Uterus (tissue), 4 donors: Measurements from ENCODE around the gene TMEM123. TPM values are rescaled to one million over a fixed set of nuclear protein-coding genes. Genes with fewer than 3 reads are reported as not detected.

Experiments
- DNase-seq, 2 donors: peaks; one replicate each; pipeline ENCODE4 v3.0.0-alpha.2; 2019 to 2020
- H3K27ac ChIP-seq, 2 donors: fragments of 200-600 bp; sonication (generic); 1 replicate in 1 of 2; 2 replicates in 1 of 2; pipeline ENCODE4 v1.5.1; 2016 to 2018
- H3K27me3 ChIP-seq, 2 donors: fragments of 200-600 bp; sonication (generic); one replicate each; pipeline ENCODE4 v1.5.1; 2018 to 2019; ENCODE audit warnings: control low read depth in 1 of 2
- H3K36me3 ChIP-seq, 2 donors: fragments of 200-600 bp; sonication (generic); one replicate each; pipeline ENCODE4 v1.5.1; 2019; ENCODE audit warnings: control low read depth in 1 of 2
- H3K4me1 ChIP-seq, 2 donors: fragments of 200-600 bp; sonication (generic); one replicate each; pipeline ENCODE4 v1.5.1; 2018 to 2019; ENCODE audit warnings: control low read depth in 1 of 2
- H3K4me3 ChIP-seq, 2 donors: fragments of 200-600 bp; sonication (generic); 1 replicate in 1 of 2; 2 replicates in 1 of 2; pipeline ENCODE4 v1.5.1; 2018 to 2019; ENCODE audit warnings: mild to moderate bottlenecking in 1 of 2
- H3K9me3 ChIP-seq, 2 donors: fragments of 200-600 bp; sonication (generic); one replicate each; pipeline ENCODE4 v1.5.1; 2019; ENCODE audit warnings: control low read depth in 1 of 2
- POLR2A ChIP-seq, 2 donors: fragments of 450-650 bp; IDR thresholded peaks; one replicate each; pipeline ENCODE4 v1.6.1; 2016; ENCODE audit warnings: antibody characterized with exemption in 2 of 2, mild to moderate bottlenecking in 1 of 2, moderate library complexity in 1 of 2
- intact Hi-C: fragments of 100-400 bp; cut with DNase I; formaldehyde crosslinking; loops from one replicate; pipeline ENCODE4 v1.15.1; 2023; ENCODE audit warnings: low total_unique reads
- total RNA-seq, 4 donors: library from RNA; depleted of rRNA in 3 of 4; stranded (reverse); fragments of >200 nt in 3 of 4; gene quantifications; one replicate each; pipeline versions ENCODE4 v1.1.0 to v1.2.4, GENCODE V29; 2014 to 2023
- TF ChIP-seq, protein P1 (sequence below), 4 experiments: fragments of 200-600 bp in 2 of 4; fragments of 450-650 bp in 2 of 4; sonication (generic) in 2 of 4; IDR thresholded peaks; one replicate each; pipeline ENCODE4 v1.5.1; 2016 to 2019; ENCODE audit warnings: antibody characterized with exemption in 4 of 4, mild to moderate bottlenecking in 2 of 4, moderate library complexity in 1 of 4
- donor health status: DM: yes; HTN: yes; CAD: no.

TMEM123 gene
- total RNA-seq, 4 donors from 2014 or later = 187 to 522 (median 260) TPM

DNA sequence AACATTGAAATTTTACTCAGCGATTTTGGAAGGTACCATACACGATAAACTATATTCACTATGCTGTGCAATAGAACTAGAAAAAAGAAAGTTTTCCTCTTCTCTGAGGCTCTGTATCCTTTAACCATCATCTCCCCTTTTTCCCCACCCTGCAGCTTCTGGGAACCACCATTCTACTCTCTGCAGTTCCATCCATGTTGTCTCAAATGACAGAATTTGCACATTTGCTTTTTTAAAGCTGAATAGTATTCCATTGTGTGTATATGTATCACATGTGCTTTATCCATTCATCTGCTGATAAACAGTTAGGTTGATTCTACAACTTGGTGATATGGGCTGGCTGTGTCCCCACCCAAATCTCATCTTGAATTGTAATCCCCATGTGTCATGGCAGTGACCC lies 21.2 kb downstream of the TMEM123 start:
- no peak for TF ChIP-seq POLR2A (IDR thresholded peaks at IDR 0.05)
- TF ChIP-seq, protein P1, sequence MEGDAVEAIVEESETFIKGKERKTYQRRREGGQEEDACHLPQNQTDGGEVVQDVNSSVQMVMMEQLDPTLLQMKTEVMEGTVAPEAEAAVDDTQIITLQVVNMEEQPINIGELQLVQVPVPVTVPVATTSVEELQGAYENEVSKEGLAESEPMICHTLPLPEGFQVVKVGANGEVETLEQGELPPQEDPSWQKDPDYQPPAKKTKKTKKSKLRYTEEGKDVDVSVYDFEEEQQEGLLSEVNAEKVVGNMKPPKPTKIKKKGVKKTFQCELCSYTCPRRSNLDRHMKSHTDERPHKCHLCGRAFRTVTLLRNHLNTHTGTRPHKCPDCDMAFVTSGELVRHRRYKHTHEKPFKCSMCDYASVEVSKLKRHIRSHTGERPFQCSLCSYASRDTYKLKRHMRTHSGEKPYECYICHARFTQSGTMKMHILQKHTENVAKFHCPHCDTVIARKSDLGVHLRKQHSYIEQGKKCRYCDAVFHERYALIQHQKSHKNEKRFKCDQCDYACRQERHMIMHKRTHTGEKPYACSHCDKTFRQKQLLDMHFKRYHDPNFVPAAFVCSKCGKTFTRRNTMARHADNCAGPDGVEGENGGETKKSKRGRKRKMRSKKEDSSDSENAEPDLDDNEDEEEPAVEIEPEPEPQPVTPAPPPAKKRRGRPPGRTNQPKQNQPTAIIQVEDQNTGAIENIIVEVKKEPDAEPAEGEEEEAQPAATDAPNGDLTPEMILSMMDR (IDR thresholded peaks at IDR 0.05) = no peak
- intact Hi-C loops = no loop called here
- Histone ChIP-seq H3K27ac (peak overlapping the region in 1 of 2 donors; percentile 58), H3K4me3 (no peak overlapping the region), H3K27me3 (no peaks in the 10 kb centered on the region), H3K36me3 (no peaks in the 10 kb centered on the region), H3K4me1 (peaks cover 0 to 4% of the 10 kb centered on the region in 2 donors), H3K9me3 (no peaks in the 10 kb centered on the region)
- DNase-seq = no peak

DNA sequence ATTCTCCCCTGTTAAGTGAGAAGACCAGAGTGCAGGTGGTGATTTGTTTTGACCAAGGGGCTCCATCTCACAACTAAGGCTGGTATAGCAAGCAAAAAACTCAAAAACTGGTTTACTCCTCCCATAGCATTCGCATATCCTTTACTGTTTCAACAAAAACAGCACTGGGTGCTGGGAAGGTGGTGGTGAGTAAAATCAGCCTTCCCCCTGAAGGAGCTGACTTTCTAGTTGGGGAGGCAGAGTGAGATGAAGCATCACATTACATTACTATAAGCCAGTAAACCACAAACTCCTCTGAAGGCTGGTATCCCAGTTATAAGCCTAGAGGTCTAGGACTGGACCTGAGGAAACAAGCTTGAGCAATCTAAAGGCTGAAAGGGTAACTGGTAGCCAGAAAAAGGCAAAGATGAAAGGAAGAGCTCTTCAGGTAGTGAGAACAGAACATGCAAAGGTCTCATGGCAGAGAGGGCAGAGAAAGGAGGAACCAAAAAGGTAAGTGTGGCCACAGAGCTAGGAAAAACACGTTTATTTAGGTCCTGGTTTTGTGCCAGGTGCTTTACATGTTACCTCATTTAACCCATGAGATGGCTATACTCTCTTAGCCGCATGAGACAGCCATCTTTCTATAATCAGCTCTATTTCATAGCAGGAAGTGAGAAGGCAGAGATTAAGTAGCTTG lies 22.3 kb downstream of the TMEM123 start:
- no peak for DNase-seq
- no peak for TF ChIP-seq POLR2A (IDR thresholded peaks at IDR 0.05)
- TF ChIP-seq, protein P1 (IDR thresholded peaks at IDR 0.05) = no peak
- Histone ChIP-seq H3K27ac (peak overlapping the region; percentile 1 to 58), H3K4me3 (no peak overlapping the region), H3K9me3 (no peaks in the 10 kb centered on the region), H3K27me3 (no peaks in the 10 kb centered on the region), H3K36me3 (no peaks in the 10 kb centered on the region), H3K4me1 (peaks cover 0 to 4% of the 10 kb centered on the region in 2 donors)
- intact Hi-C loops = no loop called here

DNA sequence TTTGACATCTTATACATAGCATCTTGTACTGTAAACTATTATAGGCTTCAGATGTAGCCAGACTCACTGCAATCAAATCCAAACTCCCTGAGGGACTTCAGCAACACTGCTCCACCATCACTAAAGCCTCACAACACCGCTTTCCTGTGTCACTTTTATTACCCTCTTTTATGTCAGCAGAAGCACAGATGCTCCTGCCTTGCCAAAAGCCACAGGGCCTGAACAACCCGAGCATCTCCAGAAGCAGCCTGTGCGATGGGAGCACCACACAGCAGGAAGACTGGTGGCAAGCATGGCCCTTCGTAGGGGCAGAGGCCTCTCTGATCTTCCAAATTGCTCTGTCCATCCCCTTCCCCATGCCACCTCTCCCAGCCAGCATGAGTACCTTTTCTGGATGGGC lies 22.9 kb downstream of the TMEM123 start:
- peak overlapping the region in 1 of 2 donors; percentile 58 for H3K27ac ChIP-seq
- no peaks in the 10 kb centered on the region for H3K9me3 ChIP-seq
- H3K4me1 ChIP-seq = peaks cover 0 to 4% of the 10 kb centered on the region in 2 donors
- H3K27me3 ChIP-seq = no peaks in the 10 kb centered on the region
- H3K36me3 ChIP-seq = no peaks in the 10 kb centered on the region
- intact Hi-C loops = no loop called here
- TF ChIP-seq, protein P1 (IDR thresholded peaks at IDR 0.05) = no peak
- TF ChIP-seq POLR2A (IDR thresholded peaks at IDR 0.05) = no peak
- DNase-seq = no peak
- H3K4me3 ChIP-seq = no peak overlapping the region

DNA sequence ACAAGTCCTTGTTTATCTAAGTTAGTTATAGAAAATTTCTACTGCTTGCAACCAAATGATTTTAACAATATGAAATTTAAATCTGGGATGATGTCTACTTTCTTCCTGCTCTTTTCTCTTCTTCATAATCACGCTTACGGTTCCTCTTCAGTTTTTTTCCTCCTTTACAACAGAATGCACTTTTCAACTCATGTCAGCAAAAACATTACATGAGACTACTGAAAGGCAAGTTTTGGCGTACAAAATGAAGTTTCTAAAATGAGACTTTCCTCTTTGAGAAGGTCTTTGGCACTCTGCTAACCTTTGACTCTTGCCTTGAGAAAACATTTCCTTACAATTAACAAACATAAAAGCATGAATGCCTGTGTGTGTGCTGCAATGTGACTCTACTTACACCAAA lies 23.3 kb downstream of the TMEM123 start:
- no peak for TF ChIP-seq POLR2A (IDR thresholded peaks at IDR 0.05)
- TF ChIP-seq, protein P1 (IDR thresholded peaks at IDR 0.05) = no peak
- Histone ChIP-seq H3K4me1 (peaks cover 0 to 4% of the 10 kb centered on the region in 2 donors), H3K27ac (no peak overlapping the region), H3K36me3 (no peaks in the 10 kb centered on the region), H3K9me3 (no peaks in the 10 kb centered on the region), H3K27me3 (no peaks in the 10 kb centered on the region), H3K4me3 (no peak overlapping the region)
- intact Hi-C loops = no loop called here
- no peak for DNase-seq

DNA sequence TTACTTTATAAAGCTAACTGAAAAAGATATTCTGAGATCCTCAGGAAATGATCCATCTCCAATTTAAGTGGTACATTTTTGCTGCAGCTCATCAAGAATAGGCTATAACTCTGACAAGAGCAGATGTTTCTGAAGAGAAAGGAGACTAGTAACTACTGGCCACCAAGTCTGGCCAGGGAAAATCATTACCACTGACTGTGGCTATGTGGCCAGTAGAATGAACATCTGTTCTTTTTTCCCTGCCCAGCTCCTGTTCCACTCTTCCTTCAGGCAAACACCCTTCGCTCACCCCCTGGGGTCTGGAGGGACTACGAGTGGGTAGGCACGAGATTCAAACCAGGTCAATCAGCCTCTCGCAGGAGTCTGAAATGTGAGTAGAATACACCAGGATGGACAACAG lies 23.9 kb downstream of the TMEM123 start:
- DNase-seq = no peak
- Histone ChIP-seq H3K27ac (no peak overlapping the region), H3K9me3 (no peaks in the 10 kb centered on the region), H3K36me3 (no peaks in the 10 kb centered on the region), H3K4me1 (peaks cover 0 to 4% of the 10 kb centered on the region in 2 donors), H3K27me3 (no peaks in the 10 kb centered on the region), H3K4me3 (no peak overlapping the region)
- TF ChIP-seq POLR2A (IDR thresholded peaks at IDR 0.05) = no peak
- TF ChIP-seq, protein P1 (IDR thresholded peaks at IDR 0.05) = no peak
- intact Hi-C loops = no loop called here
